Endothelial cell of umbilical vein (primary cell): Measurements from ENCODE around the gene FNIP2. TPM values are rescaled to one million over a fixed set of nuclear protein-coding genes. Genes with fewer than 3 reads are reported as not detected.

ENCODE experiments used
- BruUV-seq: library from RNA; stranded (reverse); fragments of 400-500 nt; replicated peaks from 2 replicates; lab custom pipeline; 2021; lab: Mats Ljungman, UMichigan
- CTCF ChIA-PET: fragments of 300-600, 350-600 bp; sonication (Branson Sonifier 250); formaldehyde crosslinking; loops from one replicate; lab custom pipeline; 2021; ENCODE audit warnings: antibody characterized with exemption, inconsistent platforms; lab: Charles Lee
- POLR2A ChIA-PET: fragments of 300-600, 350-600 bp; sonication (Branson Sonifier 250); formaldehyde crosslinking; loops from one replicate; lab custom pipeline; 2021; ENCODE audit warnings: antibody characterized with exemption, inconsistent platforms; lab: Charles Lee
- DNase-seq: peaks from one replicate; pipeline ENCODE4 v3.0.0-alpha.2; 2011; ENCODE audit warnings: low read depth, low spot score
- FAIRE-seq: peaks from 2 replicates; lab custom pipeline; 2011; peaks lifted over from hg19 to GRCh38; lab: Jason Lieb, UNC
- H2AFZ ChIP-seq: 2 replicates; pipeline ENCODE4 v1.6.0; 2012; ENCODE audit warnings: low read depth, low read length, control low read depth, inconsistent platforms
- H3K27ac ChIP-seq: 2 replicates; pipeline ENCODE4 v1.5.1; 2011; ENCODE audit warnings: low read depth, mild to moderate bottlenecking, control low read depth, low read length, moderate library complexity; ENCODE audit not compliant: insufficient read depth
- H3K27me3 ChIP-seq, 2 experiments: 2 replicates each; pipeline versions ENCODE4 v1.6.0 to v1.6.1; 2011; ENCODE audit warnings: low read length in 2 of 2, mixed read lengths in 1 of 2; ENCODE audit not compliant: control insufficient read depth in 2 of 2, insufficient read depth in 2 of 2
- H3K36me3 ChIP-seq, 2 experiments: 2 replicates in 1 of 2; 3 replicates in 1 of 2; pipeline ENCODE4 v1.5.1; 2011; ENCODE audit warnings: low read length in 2 of 2, mild to moderate bottlenecking in 1 of 2, moderate library complexity in 1 of 2; ENCODE audit not compliant: control insufficient read depth in 2 of 2, insufficient read depth in 2 of 2; ENCODE audit errors: extremely low read depth in 1 of 2
- H3K4me1 ChIP-seq: 3 replicates; pipeline ENCODE4 v1.5.1; 2011; ENCODE audit warnings: mild to moderate bottlenecking, low read length; ENCODE audit not compliant: control insufficient read depth, insufficient read depth; ENCODE audit errors: extremely low read depth
- H3K4me2 ChIP-seq: 2 replicates; pipeline ENCODE4 v1.6.1; 2011; ENCODE audit warnings: low read length, control low read depth, mixed read lengths; ENCODE audit not compliant: insufficient read depth
- H3K4me3 ChIP-seq, 3 experiments: fragments of 200-600 bp in 1 of 3; sonication (generic), shearing (Covaris generic) in 1 of 3; replicated peaks in 1 of 3; 2 replicates each; pipeline ENCODE4 v1.5.1; 2011 to 2016; ENCODE audit warnings: control low read depth in 3 of 3, low read length in 3 of 3, mild to moderate bottlenecking in 2 of 3, inconsistent platforms in 1 of 3, low read depth in 1 of 3, moderate library complexity in 1 of 3; ENCODE audit not compliant: insufficient read depth in 1 of 3
- H3K79me2 ChIP-seq: 2 replicates; pipeline ENCODE4 v1.6.0; 2012; ENCODE audit warnings: low read length, inconsistent platforms; ENCODE audit not compliant: control insufficient read depth, insufficient read depth
- H3K9ac ChIP-seq: replicated peaks from 2 replicates; pipeline ENCODE3; 2011; ENCODE audit warnings: low read length, control low read depth; ENCODE audit not compliant: insufficient read depth; ENCODE audit errors: extremely low read depth
- H3K9me1 ChIP-seq: replicated peaks from 3 replicates; pipeline ENCODE4 v1.6.0; 2011; ENCODE audit warnings: mild to moderate bottlenecking, low read length; ENCODE audit not compliant: control insufficient read depth, insufficient read depth; ENCODE audit errors: extremely low read depth
- H3K9me3 ChIP-seq: replicated peaks from 2 replicates; pipeline ENCODE4 v1.5.1; 2012; ENCODE audit warnings: low read length, inconsistent platforms; ENCODE audit not compliant: control insufficient read depth, insufficient read depth
- H4K20me1 ChIP-seq: replicated peaks from 2 replicates; pipeline ENCODE3; 2011; ENCODE audit warnings: mild to moderate bottlenecking, low read length; ENCODE audit not compliant: control insufficient read depth, insufficient read depth; ENCODE audit errors: extremely low read depth
- EZH2 ChIP-seq: IDR thresholded peaks from 2 replicates; pipeline ENCODE4 v1.6.1; 2012; ENCODE audit warnings: borderline replicate concordance, low read depth, mild to moderate bottlenecking, moderate library complexity, low read length, inconsistent platforms; ENCODE audit not compliant: severe bottlenecking
- FOS ChIP-seq: IDR thresholded peaks from 2 replicates; pipeline ENCODE4 v1.6.1; 2011; ENCODE audit warnings: mild to moderate bottlenecking, low read length, moderate library complexity, borderline replicate concordance; ENCODE audit not compliant: insufficient read depth
- GATA2 ChIP-seq: IDR thresholded peaks from 2 replicates; pipeline ENCODE4 v1.7.0; 2011; ENCODE audit warnings: low read depth, mild to moderate bottlenecking, moderate library complexity, mixed read lengths, low read length; ENCODE audit not compliant: insufficient read length, insufficient read depth
- JUN ChIP-seq: IDR thresholded peaks from 2 replicates; pipeline ENCODE4 v1.6.1; 2011; ENCODE audit warnings: borderline replicate concordance, low read depth; ENCODE audit not compliant: insufficient read length, insufficient read depth
- MYC ChIP-seq: IDR thresholded peaks from one replicate; pipeline ENCODE4 v1.6.1; 2011; ENCODE audit warnings: mild to moderate bottlenecking, low read depth, low read length
- POLR2A ChIP-seq: IDR thresholded peaks from 2 replicates; pipeline ENCODE4 v1.6.1; 2012; ENCODE audit warnings: low read depth, mild to moderate bottlenecking, control low read depth, low read length
- POLR2AphosphoS5 ChIP-seq: IDR thresholded peaks from 2 replicates; pipeline ENCODE4 v1.6.1; 2012; ENCODE audit warnings: low read depth, mild to moderate bottlenecking, control low read depth, low read length, moderate library complexity; ENCODE audit not compliant: insufficient read depth
- dilution Hi-C: fragments of 300-500 bp; cut with MboI; formaldehyde crosslinking; loops from one replicate; pipeline ENCODE4 v1.15.0; 2019; ENCODE audit warnings: low sequenced_read_pairs; ENCODE audit not compliant: extremely low pct_ligation_motif_present
- intact Hi-C: fragments of 100-400 bp; cut with micrococcal nuclease; formaldehyde crosslinking; loops from one replicate; pipeline ENCODE4 v1.10.0; 2022
- polyA plus RNA-seq, 4 experiments: library from polyadenylated mRNA; depleted of rRNA in 3 of 4; stranded (reverse) in 3 of 4; unstranded in 1 of 4; fragments of >200 nt; gene quantifications; 2 replicates each; pipeline versions ENCODE4 v1.2.1 to v1.2.3, GENCODE V29; 2011 to 2012; ENCODE audit warnings: missing spikeins in 1 of 4
- total RNA-seq: library from RNA; stranded (reverse); gene quantifications from 2 replicates; pipeline ENCODE4 v1.2.3, GENCODE V29; 2021
- TF ChIP-seq, protein P1 (sequence below): IDR thresholded peaks from 2 replicates; pipeline ENCODE4 v1.6.1; 2011; ENCODE audit not compliant: insufficient read depth, insufficient read length
- TF ChIP-seq, protein P2 (sequence below), 2 donors: IDR thresholded peaks; 1 replicate in 1 of 2; 2 replicates in 1 of 2; pipeline ENCODE4 v1.5.1; 2011; ENCODE audit warnings: low read length in 2 of 2, mild to moderate bottlenecking in 2 of 2, moderate library complexity in 2 of 2, control low read depth in 1 of 2, inconsistent platforms in 1 of 2, low read depth in 1 of 2; ENCODE audit not compliant: insufficient read depth in 1 of 2; ENCODE audit errors: extremely low read depth in 1 of 2

Gene FNIP2
- total and polyA plus RNA-seq, 2 donors (not counting 3 experiments of a cell fraction or from before 2014, with no cell fraction given) = 4.5 to 14.4 TPM

DNA sequence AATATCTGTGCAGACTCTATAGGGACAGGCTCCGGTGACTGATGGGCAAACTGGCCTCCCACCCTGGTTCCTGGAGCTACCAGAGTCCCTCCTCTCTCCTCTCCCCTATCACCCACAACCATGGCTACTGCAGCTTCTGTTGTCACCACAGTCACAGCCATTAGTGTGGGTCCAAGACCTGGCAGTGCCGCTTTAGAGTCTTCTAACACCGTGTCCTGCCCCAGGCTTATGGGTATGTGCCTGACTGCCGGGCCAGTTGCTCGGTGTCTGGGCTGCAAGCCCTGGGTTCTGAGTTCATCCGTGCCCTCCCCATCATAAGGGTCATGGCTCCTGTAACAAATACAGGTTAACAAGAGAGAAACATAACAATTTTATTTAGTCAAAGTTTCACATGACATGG, 85.4 kb downstream of the FNIP2 start:
- intact Hi-C loops = loop anchor here (5.0 kb wide), 2 partner anchors 182 to 602 kb away; partner anchors contain the start of genes C4orf46 and ETFDH
- BruUV-seq = no TSS peak

More for the DNA sequence above, 85.4 kb downstream of the FNIP2 start:
- POLR2A ChIA-PET = no interaction called here
- dilution Hi-C loops = no loop called here
- TF ChIP-seq GATA2 (no peak), EZH2 (no peak), POLR2A (no peak), POLR2AphosphoS5 (no peak), JUN (no peak), FOS (no peak), MYC (no peak)
- TF ChIP-seq, protein P1, sequence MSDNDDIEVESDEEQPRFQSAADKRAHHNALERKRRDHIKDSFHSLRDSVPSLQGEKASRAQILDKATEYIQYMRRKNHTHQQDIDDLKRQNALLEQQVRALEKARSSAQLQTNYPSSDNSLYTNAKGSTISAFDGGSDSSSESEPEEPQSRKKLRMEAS = no peak
- TF ChIP-seq, protein P2, sequence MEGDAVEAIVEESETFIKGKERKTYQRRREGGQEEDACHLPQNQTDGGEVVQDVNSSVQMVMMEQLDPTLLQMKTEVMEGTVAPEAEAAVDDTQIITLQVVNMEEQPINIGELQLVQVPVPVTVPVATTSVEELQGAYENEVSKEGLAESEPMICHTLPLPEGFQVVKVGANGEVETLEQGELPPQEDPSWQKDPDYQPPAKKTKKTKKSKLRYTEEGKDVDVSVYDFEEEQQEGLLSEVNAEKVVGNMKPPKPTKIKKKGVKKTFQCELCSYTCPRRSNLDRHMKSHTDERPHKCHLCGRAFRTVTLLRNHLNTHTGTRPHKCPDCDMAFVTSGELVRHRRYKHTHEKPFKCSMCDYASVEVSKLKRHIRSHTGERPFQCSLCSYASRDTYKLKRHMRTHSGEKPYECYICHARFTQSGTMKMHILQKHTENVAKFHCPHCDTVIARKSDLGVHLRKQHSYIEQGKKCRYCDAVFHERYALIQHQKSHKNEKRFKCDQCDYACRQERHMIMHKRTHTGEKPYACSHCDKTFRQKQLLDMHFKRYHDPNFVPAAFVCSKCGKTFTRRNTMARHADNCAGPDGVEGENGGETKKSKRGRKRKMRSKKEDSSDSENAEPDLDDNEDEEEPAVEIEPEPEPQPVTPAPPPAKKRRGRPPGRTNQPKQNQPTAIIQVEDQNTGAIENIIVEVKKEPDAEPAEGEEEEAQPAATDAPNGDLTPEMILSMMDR (IDR thresholded peaks at IDR 0.05; ENCODE audit: extremely low read depth in 1 of 2, insufficient read depth in 1 of 2, low read depth in 1 of 2, low read length in 2 of 2) = no peak
- H3K27ac ChIP-seq = no peak overlapping the region
- H3K4me1 ChIP-seq = no peaks in the 10 kb centered on the region
- H3K4me3 ChIP-seq = no peak overlapping the region
- FAIRE-seq (no peak), DNase-seq (no peak)
- H3K9me3 ChIP-seq = no peaks in the 10 kb centered on the region
- no peaks in the 10 kb centered on the region for H3K36me3 ChIP-seq
- H3K27me3 ChIP-seq = no peaks in the 10 kb centered on the region
- H4K20me1 ChIP-seq = no peaks in the 10 kb centered on the region
- no peak overlapping the region for H3K9ac ChIP-seq
- no peaks in the 10 kb centered on the region for H3K9me1 ChIP-seq
- no peaks in the 10 kb centered on the region for H3K79me2 ChIP-seq
- H3K4me2 ChIP-seq = no peak overlapping the region
- CTCF ChIA-PET = interaction anchor here (0.8 to 4.4 kb wide), 4 partner anchors 19 to 348 kb away, joined by 3 to 92 read pairs (median 4); no protein-coding TSS in a partner anchor
- H2AFZ ChIP-seq = no peak overlapping the region
